DOHH2 (cell line): ENCODE data around the gene TIGD3.

Source experiments
- CTCF ChIP-seq: fragments of 200-600 bp; sonication (generic); IDR thresholded peaks from one replicate; pipeline ENCODE4 v1.5.1; 2014; ENCODE audit warnings: antibody characterized with exemption, mild to moderate bottlenecking, low read depth, low read length; ENCODE audit not compliant: poor library complexity, severe bottlenecking
- EZH2phosphoT487 ChIP-seq: fragments of 200-600 bp; sonication (generic); IDR thresholded peaks from 2 replicates; pipeline ENCODE4 v1.6.1; 2017; ENCODE audit warnings: borderline replicate concordance, mild to moderate bottlenecking, antibody characterized with exemption, low read length, moderate library complexity, mixed read lengths

GRCh38 chr11:65390099-65390941 is 35.8 kb downstream of the TIGD3 start:
- TF ChIP-seq CTCF (no peak), EZH2phosphoT487 (no peak)
